K562 (cell line): ENCODE data around the gene COL7A1. TPM values are rescaled to one million over a fixed set of nuclear protein-coding genes. Genes with fewer than 3 reads are reported as not detected.

ENCODE experiments used
- ATAC-seq: fragments of 200-7000 bp; cut with Tn5 transposase; 3 replicates; pipeline ENCODE4 v1.9.1; 2020; ENCODE audit warnings: moderate library complexity
- BruUV-seq: library from RNA; stranded (reverse); fragments of 400-500 nt; replicated peaks from 2 replicates; lab custom pipeline; 2021; lab: Mats Ljungman, UMichigan
- CTCF ChIA-PET: fragments of 300-600 bp; formaldehyde crosslinking; extraction: SDS; loops from one replicate; lab custom pipeline; 2021; ENCODE audit warnings: low intra/inter-chr PET ratio; lab: Yijun Ruan, JAX
- POLR2A ChIA-PET: fragments of 300-600, 350-650 bp; sonication (Branson Sonifier 250); formaldehyde crosslinking; extraction: SDS; loops from one replicate; lab custom pipeline; 2021; ENCODE audit warnings: antibody characterized with exemption, inconsistent platforms; lab: Yijun Ruan, JAX
- DNase-seq, 4 experiments: peaks; one replicate each; pipeline versions ENCODE4 v3.0.0 to v3.0.0-alpha.2; 2011 to 2018; ENCODE audit warnings: low spot score in 3 of 4, mixed read lengths in 3 of 4; ENCODE audit errors: extremely low read depth in 1 of 4
- FAIRE-seq: peaks from 2 replicates; lab custom pipeline; 2011; peaks lifted over from hg19 to GRCh38; lab: Jason Lieb, UNC
- H2AFZ ChIP-seq: 2 replicates; pipeline ENCODE4 v1.6.0; 2011; ENCODE audit warnings: low read depth, low read length, control low read depth, inconsistent platforms
- H3K27ac ChIP-seq: fragments of 200-600 bp; 3 replicates; pipeline ENCODE4 v1.8.0; 2011; ENCODE audit warnings: low read depth, mild to moderate bottlenecking, control low read depth, inconsistent platforms, low read length, moderate library complexity, mixed read lengths; ENCODE audit errors: extremely low read depth
- H3K27me3 ChIP-seq, 2 experiments: fragments of 300-600 bp in 1 of 2; 2 replicates in 1 of 2; 3 replicates in 1 of 2; pipeline versions ENCODE4 v1.6.0 to v1.8.0; 2011; ENCODE audit warnings: inconsistent platforms in 2 of 2, low read length in 2 of 2, mild to moderate bottlenecking in 1 of 2, mixed read lengths in 1 of 2, moderate library complexity in 1 of 2; ENCODE audit not compliant: control insufficient read depth in 2 of 2, insufficient read depth in 2 of 2
- H3K36me3 ChIP-seq: fragments of 300-600 bp; 3 replicates; pipeline ENCODE4 v1.8.0; 2011; ENCODE audit warnings: mild to moderate bottlenecking, low read length, inconsistent platforms; ENCODE audit not compliant: control insufficient read depth, insufficient read depth
- H3K4me1 ChIP-seq, 2 experiments: fragments of 200-600 bp in 1 of 2; replicated peaks in 1 of 2; 2 replicates in 1 of 2; 3 replicates in 1 of 2; pipeline versions ENCODE4 v1.5.1 to v1.8.0; 2011; ENCODE audit warnings: inconsistent platforms in 2 of 2, low read length in 2 of 2, mild to moderate bottlenecking in 1 of 2, mixed read lengths in 1 of 2, moderate library complexity in 1 of 2; ENCODE audit not compliant: control insufficient read depth in 2 of 2, insufficient read depth in 2 of 2
- H3K4me2 ChIP-seq: 2 replicates; pipeline ENCODE4 v1.6.1; 2011; ENCODE audit warnings: low read length, control low read depth, inconsistent platforms, mixed read lengths; ENCODE audit not compliant: insufficient read depth
- H3K4me3 ChIP-seq: fragments of 200-600 bp; sonication (generic), shearing (Covaris generic); 2 replicates; pipeline ENCODE4 v1.5.1; 2016; ENCODE audit warnings: control low read depth, inconsistent platforms
- H3K79me2 ChIP-seq: fragments of 200-600 bp; 3 replicates; pipeline ENCODE4 v1.8.0; 2011; ENCODE audit warnings: low read length, inconsistent platforms; ENCODE audit not compliant: control insufficient read depth, insufficient read depth
- H3K9ac ChIP-seq, 2 experiments: 2 replicates each; pipeline versions ENCODE4 v1.6.0 to v1.6.1; 2011; ENCODE audit warnings: low read depth in 2 of 2, low read length in 2 of 2, control low read depth in 1 of 2, inconsistent platforms in 1 of 2, mild to moderate bottlenecking in 1 of 2, mixed read lengths in 1 of 2; ENCODE audit not compliant: insufficient read depth in 1 of 2
- H3K9me1 ChIP-seq: one replicate; pipeline ENCODE4 v1.6.0; 2011; ENCODE audit warnings: inconsistent platforms, mild to moderate bottlenecking, low read length, moderate library complexity; ENCODE audit not compliant: control insufficient read depth, insufficient read depth
- H3K9me3 ChIP-seq: replicated peaks from 2 replicates; pipeline ENCODE4 v1.5.1; 2011; ENCODE audit warnings: low read depth, low read length, inconsistent platforms; ENCODE audit not compliant: control insufficient read depth, insufficient read depth
- H4K20me1 ChIP-seq: replicated peaks from 2 replicates; pipeline ENCODE4 v1.6.1; 2011; ENCODE audit warnings: low read length, inconsistent platforms, mixed read lengths; ENCODE audit not compliant: control insufficient read depth, insufficient read depth
- ARID3A ChIP-seq: IDR thresholded peaks from 2 replicates; pipeline ENCODE4 v1.6.1; 2012; ENCODE audit warnings: low read depth, low read length, improper control_type of control experiment, borderline replicate concordance
- DEAF1 ChIP-seq: fragments of 450-650 bp; formaldehyde crosslinking; IDR thresholded peaks from 2 replicates; pipeline ENCODE4 v1.4.0; 2020; ENCODE audit warnings: mild to moderate bottlenecking, moderate library complexity
- ELF4 ChIP-seq: fragments of 450-650 bp; formaldehyde crosslinking; IDR thresholded peaks from 2 replicates; pipeline ENCODE4 v1.4.0; 2022; ENCODE audit warnings: missing genetic modification characterization
- FOXK1 ChIP-seq: sonication (generic); formaldehyde crosslinking; IDR thresholded peaks from 2 replicates; pipeline ENCODE4 v1.8.0; 2022; ENCODE audit warnings: missing genetic modification reagents, mild to moderate bottlenecking, borderline replicate concordance
- GTF2B ChIP-seq: IDR thresholded peaks from 2 replicates; pipeline ENCODE4 v1.6.1; 2011; ENCODE audit not compliant: insufficient read length; ENCODE audit errors: extremely low read depth
- HMG20B ChIP-seq: fragments of 250-450 bp; sonication (Bioruptor Pico); IDR thresholded peaks from 2 replicates; pipeline ENCODE4 v1.5.0; 2021; ENCODE audit warnings: mild to moderate bottlenecking
- HSF4 ChIP-seq: fragments of 250-450 bp; sonication (Bioruptor Pico); IDR thresholded peaks from 2 replicates; pipeline ENCODE4 v2.1.2; 2022; ENCODE audit warnings: mild to moderate bottlenecking, moderate library complexity, borderline replicate concordance
- KDM1A ChIP-seq, 2 experiments: fragments of 450-650 bp; IDR thresholded peaks; 2 replicates each; pipeline ENCODE4 v1.6.1; 2016; ENCODE audit warnings: mild to moderate bottlenecking in 2 of 2
- KDM2B ChIP-seq: fragments of 250-450 bp; sonication (Bioruptor Pico); IDR thresholded peaks from 2 replicates; pipeline ENCODE4 v1.8.0; 2021; ENCODE audit warnings: mild to moderate bottlenecking, moderate library complexity
- MAFK ChIP-seq: IDR thresholded peaks from 2 replicates; pipeline ENCODE4 v1.6.1; 2011; ENCODE audit warnings: low read length, improper control_type of control experiment
- MEF2A ChIP-seq: IDR thresholded peaks from 2 replicates; pipeline ENCODE4 v1.6.1; 2011; ENCODE audit warnings: low read depth, mild to moderate bottlenecking, low read length, moderate library complexity; ENCODE audit not compliant: control insufficient read depth
- RBM22 ChIP-seq: fragments of 200-400 bp; formaldehyde crosslinking; IDR thresholded peaks from 2 replicates; pipeline ENCODE4 v1.6.1; 2018; ENCODE audit warnings: low read length, low read depth; ENCODE audit not compliant: poor library complexity, severe bottlenecking
- RFX5 ChIP-seq: IDR thresholded peaks from 2 replicates; pipeline ENCODE4 v1.6.1; 2011; ENCODE audit warnings: low read depth, mild to moderate bottlenecking, improper control_type of control experiment, low read length
- SMAD4 ChIP-seq: fragments of 250-450 bp; sonication (Bioruptor Pico); conservative IDR thresholded peaks from 2 replicates; pipeline ENCODE4 v1.8.0; 2021; ENCODE audit warnings: inconsistent platforms, mild to moderate bottlenecking, moderate library complexity
- SRSF3 ChIP-seq: fragments of 200-400 bp; formaldehyde crosslinking; IDR thresholded peaks from 2 replicates; pipeline ENCODE4 v1.6.1; 2016; ENCODE audit warnings: mild to moderate bottlenecking, low read length, moderate library complexity; ENCODE audit not compliant: insufficient read depth
- STAT5A ChIP-seq: IDR thresholded peaks from 2 replicates; pipeline ENCODE4 v1.6.1; 2012; ENCODE audit warnings: low read length, inconsistent platforms, borderline replicate concordance
- ZNF764 ChIP-seq: fragments of 250-450 bp; sonication (Bioruptor Pico); IDR thresholded peaks from 2 replicates; pipeline ENCODE4 v1.4.0; 2020; ENCODE audit warnings: low read depth, mild to moderate bottlenecking, moderate library complexity
- WGBS: fragments of 100-300 bp; shearing (Covaris generic); methylation state at CpG from one replicate; pipeline ENCODE4 v1.1.6; 2016; ENCODE audit warnings: low coverage, mixed read lengths; ENCODE audit not compliant: insufficient coverage; ENCODE audit errors: missing lambda C conversion rate; 5-methylcytosine and 5-hydroxymethylcytosine counted together
- in situ Hi-C: fragments of 300-500 bp; cut with MboI; formaldehyde crosslinking; loops from 4 replicates; pipeline ENCODE4 v1.15.0; 2018; ENCODE audit warnings: inconsistent platforms, mixed read lengths
- intact Hi-C: fragments of 100-400 bp; cut with micrococcal nuclease; formaldehyde crosslinking; loops from 2 replicates; pipeline ENCODE4 v1.14.2; 2022
- polyA plus RNA-seq, 8 experiments: library from polyadenylated mRNA; depleted of rRNA in 4 of 8; stranded (reverse) in 5 of 8; unstranded in 3 of 8; fragments of >200 nt; fragmentation: Nextera tagmentation in 2 of 8; fragmentation: Illumina TruSeq in 1 of 8; extraction: Ambion mirVana in 2 of 8; extraction: Trizol in 1 of 8; gene quantifications; 2 replicates each; pipeline versions ENCODE4 v1.2.1 to v1.2.3, GENCODE V29; 2011 to 2014; ENCODE audit warnings: inconsistent platforms in 1 of 8, missing spikeins in 1 of 8
- total RNA-seq, 7 experiments: library from RNA; depleted of rRNA in 6 of 7; stranded (reverse); fragments of >200 nt in 6 of 7; fragmentation: Illumina TruSeq in 2 of 7; extraction: Trizol in 2 of 7; gene quantifications; 2 replicates each; pipeline versions ENCODE4 v1.2.1 to v1.2.3, GENCODE V29; 2011 to 2021; ENCODE audit warnings: low replicate concordance in 1 of 7

COL7A1 gene
- total and polyA plus RNA-seq, 9 of the 15 experiments (the other 6 are each of a cell fraction or from before 2014, with no cell fraction given), result 0.09 to 0.66 (median 0.35) TPM; not detected in 3

- TF ChIP-seq RFX5, result no peak
- TF ChIP-seq ELF4 (CRISPR knock-in tag), result no peak
- TF ChIP-seq HSF4 (CRISPR knock-in tag), result no peak
- TF ChIP-seq ARID3A, result no peak
- TF ChIP-seq HMG20B, result no peak
- no peak for TF ChIP-seq KDM2B (CRISPR knock-in tag)
These were observed 58.3 kb downstream of the COL7A1 start (continued) for GRCh38 chr3:48536785-48537184.

- in situ Hi-C loops, result no loop called here
- no peaks in the 10 kb centered on the region for H3K4me1 ChIP-seq
- no peaks in the 10 kb centered on the region for H4K20me1 ChIP-seq
- intact Hi-C loops, result no loop called here
- CTCF ChIA-PET, result no interaction called here
- TF ChIP-seq SMAD4 (CRISPR knock-in tag), result no peak
- TF ChIP-seq FOXK1, result no peak
- TF ChIP-seq RBM22, result no peak
- TF ChIP-seq MAFK, result no peak
- no peak for TF ChIP-seq STAT5A
- TF ChIP-seq GTF2B, result no peak
- no peak for TF ChIP-seq MEF2A
- TF ChIP-seq DEAF1, result no peak
- TF ChIP-seq SRSF3, result no peak
- TF ChIP-seq KDM1A (IDR thresholded peaks at IDR 0.05), result no peak
- no peak for TF ChIP-seq ZNF764 (CRISPR knock-in tag)
- TF ChIP-seq, all 486 proteins: peak for 0
- DNase-seq (no peak), FAIRE-seq (no peak), ATAC-seq (no peak)
- no TSS peak for BruUV-seq
- peaks cover 70% of the 10 kb centered on the region for H3K36me3 ChIP-seq
- no peak overlapping the region for H3K27ac ChIP-seq
- WGBS, result 86% methylated on average over 7 of the region's 19 CpGs
- no peak overlapping the region for H3K4me2 ChIP-seq
- peaks cover 4% of the 10 kb centered on the region for H3K9me1 ChIP-seq
- H3K4me3 ChIP-seq, result no peak overlapping the region
- no peak overlapping the region for H2AFZ ChIP-seq
- no peaks in the 10 kb centered on the region for H3K9me3 ChIP-seq
- no peaks in the 10 kb centered on the region for H3K79me2 ChIP-seq
- no peaks in the 10 kb centered on the region for H3K27me3 ChIP-seq
- no peak overlapping the region for H3K9ac ChIP-seq
- POLR2A ChIA-PET, result no interaction called here
These were observed 59.0 kb downstream of the COL7A1 start for GRCh38 chr3:48536116-48536515.
